A673 (cell line): ENCODE measurements around the gene SLC25A13.

ENCODE experiments used
- CTCF ChIP-seq: fragments of 300-800, 200-600 bp; sonication (generic); conservative IDR thresholded peaks from 2 replicates; pipeline ENCODE4 v1.5.1; 2017; ENCODE audit warnings: low read depth, mild to moderate bottlenecking, antibody characterized with exemption, low read length, moderate library complexity, mixed read lengths
- EZH2 ChIP-seq: fragments of 200-600 bp; sonication (generic); IDR thresholded peaks from 2 replicates; pipeline ENCODE4 v1.6.1; 2017; ENCODE audit warnings: borderline replicate concordance, low read depth, mild to moderate bottlenecking, mixed read lengths, antibody characterized with exemption, low read length; ENCODE audit not compliant: poor library complexity, severe bottlenecking

GRCh38 chr7:96250776-96251361 is 71.0 kb downstream of the SLC25A13 start:
- TF ChIP-seq CTCF: no peak
- TF ChIP-seq EZH2: no peak
